ENCODE results near the gene DIO3.

The DIO3 gene

GRCh38 chr14:101584055-101584859 is 23.0 kb downstream of the DIO3 start:
- no peak for DNase-seq

- no peak for DNase-seq
These were observed 23.9 kb downstream of the DIO3 start for GRCh38 chr14:101585211-101585610.

DNA sequence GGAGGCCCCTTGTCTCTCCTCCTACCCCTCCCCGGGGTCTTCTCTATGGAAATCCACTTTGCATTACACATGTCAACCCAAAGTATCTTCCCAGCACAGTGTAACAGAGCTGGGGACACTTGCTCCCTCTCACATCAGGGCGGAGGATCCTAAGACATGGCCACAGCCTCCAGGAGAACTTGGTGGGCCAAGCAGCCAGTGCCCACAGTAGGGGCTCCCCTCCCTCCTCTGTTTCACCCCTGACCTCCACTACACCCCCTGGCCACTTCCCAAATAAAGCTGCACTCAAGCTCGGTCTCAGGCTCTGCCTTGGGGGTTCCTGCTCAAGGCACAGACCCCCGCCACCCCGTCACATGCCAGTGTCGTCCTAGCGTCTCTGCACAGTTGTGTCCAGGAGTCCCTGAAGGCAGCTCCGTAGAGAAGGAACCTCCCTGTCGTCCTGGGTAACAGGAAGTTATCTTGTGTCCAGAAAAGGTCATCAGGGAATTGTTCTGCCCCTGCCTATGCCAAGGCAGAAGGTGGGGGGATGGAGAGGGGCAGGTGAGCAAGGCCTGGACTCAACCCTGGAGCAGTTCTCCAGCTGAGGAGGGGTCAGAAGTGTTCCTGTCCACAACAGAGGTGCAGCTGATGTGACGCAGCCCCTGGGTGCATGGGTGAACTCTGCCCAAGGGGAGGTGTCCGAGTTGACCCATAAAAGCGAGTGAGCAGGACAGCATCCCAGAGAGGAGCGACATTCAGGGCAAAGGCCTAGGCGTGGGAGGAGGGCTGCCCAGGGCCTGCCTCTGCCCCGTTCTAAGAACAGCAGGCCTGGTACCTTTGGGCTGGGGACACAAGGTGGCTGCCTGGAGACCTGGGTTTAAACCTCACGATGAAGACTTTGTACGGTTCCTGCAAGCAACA is 25.5 kb downstream of the DIO3 start:
- DNase-seq, result no peak

GRCh38 chr14:101587441-101587911 is 26.2 kb downstream of the DIO3 start:
- no peak for DNase-seq

DNA sequence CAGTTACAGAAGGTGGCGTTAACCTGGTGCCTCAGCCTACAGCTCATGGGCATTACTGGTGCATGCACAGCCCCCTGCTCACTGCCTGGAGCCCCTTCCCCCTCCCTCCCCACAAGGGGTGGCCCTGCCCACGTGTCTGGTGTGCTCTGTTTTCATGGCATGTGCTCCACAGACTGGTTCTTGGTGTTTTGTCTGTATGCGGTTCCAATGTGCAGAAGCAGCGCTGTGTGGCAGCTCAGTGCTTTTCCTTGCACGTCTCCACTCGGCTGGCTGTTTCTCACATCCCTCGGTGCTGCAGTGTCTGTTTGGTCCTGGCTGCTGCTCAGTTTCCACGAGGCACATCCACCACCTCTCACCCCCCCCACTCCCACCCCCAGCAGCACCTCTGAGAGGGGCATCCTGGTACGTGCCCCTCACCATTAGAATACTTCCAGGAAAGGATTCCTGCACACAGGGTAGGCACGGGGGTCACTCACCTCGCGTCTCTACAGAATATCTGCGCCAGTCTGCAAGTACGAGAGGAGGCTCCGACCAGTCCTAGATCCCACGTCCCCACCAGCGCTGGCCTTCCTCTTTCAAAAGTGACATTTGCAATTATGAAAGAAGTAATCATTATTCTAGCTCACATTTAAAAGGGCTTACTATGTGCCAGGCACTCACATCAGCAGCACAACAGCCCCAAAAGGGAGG is 27.1 kb downstream of the DIO3 start:
- no peak for DNase-seq

GRCh38 chr14:101588990-101589389 is 27.7 kb downstream of the DIO3 start:
- DNase-seq, result no peak

DNA sequence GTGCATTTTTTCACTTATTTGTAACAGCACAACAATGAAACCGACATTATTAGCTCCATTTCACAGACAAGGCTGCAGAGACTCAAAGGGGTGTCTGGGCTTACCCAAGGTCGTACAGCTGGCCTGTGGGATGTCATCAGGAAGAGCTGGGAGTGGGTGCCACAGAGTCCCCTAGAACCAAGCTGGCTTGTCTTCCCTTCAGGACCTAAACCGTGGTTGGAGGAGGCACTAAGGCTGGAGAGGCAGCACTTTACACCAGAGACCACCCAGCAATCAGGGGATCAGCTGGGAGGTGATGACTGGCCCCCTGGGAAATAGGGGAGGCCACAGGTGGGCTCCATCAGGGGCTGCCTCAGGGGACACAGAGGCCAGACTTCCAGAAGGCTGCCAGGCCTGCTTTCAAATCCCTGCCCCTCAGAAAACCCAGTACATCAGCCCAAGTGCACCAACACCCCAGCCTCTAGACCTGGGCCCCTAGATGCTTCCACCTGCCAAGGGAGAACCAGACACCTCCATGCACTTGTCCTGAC is 28.3 kb downstream of the DIO3 start:
- no peak for DNase-seq

- DNase-seq, result no peak
These were observed 28.8 kb downstream of the DIO3 start for GRCh38 chr14:101590062-101590461.

DNA sequence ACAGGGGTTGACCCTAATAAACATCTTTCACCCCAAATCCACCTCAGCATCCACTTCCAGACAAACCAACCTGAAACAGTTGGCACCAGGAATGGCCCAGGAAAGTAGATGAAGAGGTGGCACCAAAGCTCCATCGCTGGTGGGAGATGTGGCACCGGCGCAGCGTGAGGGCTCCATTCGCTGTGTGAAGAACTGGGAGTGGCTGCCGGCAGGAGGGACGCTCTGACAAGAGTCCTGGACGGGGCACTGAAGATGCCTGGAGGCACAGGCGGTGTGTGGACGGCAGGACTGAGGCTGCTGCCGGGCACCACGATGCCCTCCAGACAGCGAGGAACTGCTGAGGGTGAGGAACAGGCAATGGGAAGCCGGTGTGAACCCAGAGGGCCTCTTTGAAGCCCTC is 29.3 kb downstream of the DIO3 start:
- DNase-seq, result no peak

DNA sequence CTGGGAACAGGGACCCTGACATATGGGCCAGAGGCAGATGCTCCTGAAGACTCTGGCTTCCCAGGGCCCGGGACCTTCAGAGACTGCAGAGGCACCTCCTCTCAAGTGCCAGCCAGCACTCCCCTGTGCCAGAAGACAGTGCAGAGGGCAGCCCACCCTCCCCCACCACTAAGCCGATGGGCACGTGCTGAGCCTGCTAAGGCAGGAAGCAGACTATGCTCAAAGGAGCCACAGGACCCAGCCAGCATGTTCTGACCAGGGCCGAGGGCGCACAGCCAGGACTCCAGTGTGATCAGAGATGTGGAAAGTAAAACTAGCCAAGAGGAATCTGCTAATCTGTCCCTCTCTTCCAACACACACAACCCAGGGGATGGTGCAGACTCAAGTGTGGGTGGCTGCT is 29.8 kb downstream of the DIO3 start:
- no peak for DNase-seq

DNA sequence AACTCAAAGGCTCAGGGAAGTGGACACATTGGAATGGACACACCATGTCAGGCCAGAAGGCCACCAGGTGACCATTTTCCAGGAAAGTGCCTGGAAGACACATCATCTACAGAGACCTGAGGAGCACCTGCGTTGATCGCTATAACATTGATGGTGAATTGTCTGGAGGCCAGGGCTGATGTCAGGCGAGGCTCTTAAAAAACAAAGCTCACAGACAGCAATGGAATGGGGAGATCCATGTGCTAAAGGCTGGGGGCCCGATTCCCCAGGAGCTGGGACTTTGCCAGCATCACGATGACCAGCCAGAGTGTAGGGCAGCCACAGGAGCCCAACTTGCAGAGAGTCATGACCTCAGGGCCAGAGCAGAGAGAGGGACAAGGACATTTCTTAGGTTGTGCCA is 30.3 kb downstream of the DIO3 start:
- no peak for DNase-seq

DNA sequence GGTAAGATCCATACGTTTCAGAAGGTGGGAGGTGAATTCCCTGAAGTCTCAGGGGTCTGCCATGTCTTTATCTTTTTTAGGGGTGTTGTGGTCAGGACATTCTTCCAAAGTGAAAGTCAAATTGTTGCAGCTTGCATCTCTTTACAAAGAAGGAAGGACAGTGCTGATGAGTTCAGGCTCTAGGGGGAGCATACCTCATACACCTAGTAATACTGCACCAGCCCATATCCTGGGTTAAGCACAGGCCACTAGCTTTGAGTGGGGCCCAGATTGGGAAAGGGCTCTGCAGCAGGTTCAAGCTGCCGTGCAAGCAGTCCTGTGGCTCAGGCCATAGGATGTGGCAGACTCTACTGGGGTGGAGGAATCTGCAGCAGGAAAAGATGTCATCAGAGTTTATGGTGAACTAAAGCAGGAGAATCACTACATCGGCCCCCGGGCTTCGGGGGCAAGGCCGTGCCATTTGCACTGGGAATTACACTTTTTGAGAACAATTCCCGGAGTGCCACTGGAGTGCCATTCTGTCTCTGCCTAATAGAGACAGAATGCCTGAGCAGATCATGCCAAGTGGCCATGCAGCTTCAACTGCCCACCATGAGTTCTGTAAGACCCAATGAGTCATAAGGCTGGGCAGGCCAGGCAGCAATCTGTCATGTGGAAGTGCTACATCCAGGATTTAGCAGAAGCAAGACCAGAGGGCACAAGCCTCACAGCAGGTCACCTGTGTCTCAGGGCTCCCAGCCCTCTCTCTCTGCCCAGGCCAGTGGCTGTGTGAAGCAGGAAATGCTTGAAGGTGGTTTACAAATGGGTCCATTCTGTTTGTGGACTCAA is 32.3 kb downstream of the DIO3 start:
- no peak for DNase-seq

GRCh38 chr14:101594511-101595148 is 33.3 kb downstream of the DIO3 start:
- no peak for DNase-seq

- DNase-seq, result no peak
These were observed 34.1 kb downstream of the DIO3 start for GRCh38 chr14:101595349-101595748.

- DNase-seq, result no peak
These were observed 34.8 kb downstream of the DIO3 start for GRCh38 chr14:101595887-101596721.

DNA sequence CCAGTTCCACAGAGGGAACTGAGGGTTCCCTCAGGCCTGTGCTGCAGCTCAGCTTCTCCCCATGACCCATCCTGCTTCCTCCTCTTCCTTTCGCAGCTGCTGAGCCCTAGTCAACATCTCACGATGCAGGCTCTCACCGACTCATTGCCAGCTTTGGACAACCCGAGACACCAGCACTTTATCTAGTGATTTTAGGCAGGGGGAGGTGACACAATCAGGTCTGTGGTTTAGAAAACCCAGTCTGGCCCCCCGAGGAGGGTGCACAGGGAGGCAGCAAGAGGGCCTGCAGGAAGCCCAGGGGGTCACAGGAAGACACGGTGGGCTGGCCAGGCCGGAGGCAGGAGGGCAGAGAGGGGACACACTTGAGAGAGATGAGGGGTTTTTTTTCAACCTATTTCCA is 35.4 kb downstream of the DIO3 start:
- DNase-seq, result no peak

DNA sequence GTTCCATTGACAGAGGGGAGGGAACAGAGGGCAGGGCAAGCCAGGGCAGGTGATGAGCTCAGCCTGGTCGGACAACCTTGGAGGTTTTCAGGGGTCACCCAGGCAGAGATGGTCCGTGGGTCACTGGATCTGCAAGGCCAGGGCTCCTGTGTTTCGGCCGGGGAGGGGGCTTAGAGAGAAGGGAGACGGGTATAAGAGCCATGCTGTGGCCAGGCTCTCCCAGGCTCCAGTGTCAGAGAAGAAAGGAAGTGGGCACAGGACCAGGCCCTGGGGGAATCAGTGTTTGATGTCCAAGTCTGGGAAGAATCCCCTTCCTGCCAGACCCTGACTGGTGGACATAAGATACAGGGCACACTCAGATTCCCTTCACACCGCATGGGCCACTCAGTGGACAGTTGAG is 36.9 kb downstream of the DIO3 start:
- no peak for DNase-seq

DNA sequence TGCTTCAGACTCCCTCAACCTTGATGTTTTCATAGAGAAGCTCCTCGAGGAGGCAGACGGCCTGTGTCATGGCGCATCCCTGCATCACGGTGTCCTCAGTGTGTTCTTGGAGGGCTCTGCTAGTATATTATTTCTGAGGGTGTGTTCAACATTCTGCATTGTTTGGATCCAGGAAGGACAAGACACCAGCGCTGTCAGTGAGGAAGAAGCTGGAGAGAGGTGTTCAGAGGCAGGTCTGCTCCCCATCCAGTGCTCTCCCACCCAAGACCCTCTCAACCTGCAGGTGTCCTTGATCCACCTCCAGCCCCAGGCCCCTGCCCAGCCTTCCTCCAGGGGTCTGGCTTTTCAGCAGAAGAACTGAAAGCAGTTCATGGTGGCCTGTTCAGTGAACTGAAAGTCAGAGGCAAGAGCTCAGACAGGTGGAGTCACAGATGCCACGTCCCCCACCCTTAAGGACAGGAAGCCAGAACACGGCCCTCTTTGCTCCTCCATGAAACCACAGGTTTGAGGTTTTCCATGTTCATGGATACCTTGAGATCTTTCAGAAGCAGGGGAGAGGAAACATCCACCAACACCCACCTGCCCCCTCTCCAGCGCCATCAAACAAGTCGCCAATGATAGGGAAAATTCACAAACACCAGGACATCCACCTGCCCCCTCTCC is 37.4 kb downstream of the DIO3 start:
- DNase-seq, result no peak

DNA sequence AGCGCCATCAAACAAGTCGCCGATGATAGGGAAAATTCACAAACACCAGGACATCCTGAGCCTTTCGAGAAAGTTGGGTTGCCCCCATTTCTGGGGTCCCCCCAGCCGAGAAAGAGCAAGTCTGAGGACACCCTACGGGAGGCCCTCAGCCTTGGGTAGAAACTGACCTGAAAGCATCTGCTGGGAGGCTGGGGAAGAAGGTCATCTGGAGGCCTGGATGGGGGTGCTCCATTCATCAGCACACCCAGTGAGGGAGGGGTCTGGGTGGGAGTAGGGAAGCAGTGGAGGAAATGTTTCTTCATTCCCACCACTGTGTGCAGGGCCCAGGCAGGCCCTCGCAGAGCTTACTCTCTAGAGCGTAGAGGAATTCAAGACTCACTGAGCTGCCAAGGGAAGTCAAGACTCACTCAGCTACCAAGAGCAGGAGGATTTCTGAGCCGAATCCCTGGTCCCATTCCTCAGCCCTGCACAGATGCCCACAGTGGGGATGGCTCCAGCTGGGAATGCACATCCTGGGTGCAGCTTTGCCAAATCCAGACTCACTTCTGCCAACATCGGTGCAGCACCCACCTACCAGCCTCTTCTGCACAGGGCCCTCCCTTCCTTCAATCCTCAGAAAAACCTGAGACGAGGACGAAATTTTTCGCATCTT is 38.1 kb downstream of the DIO3 start:
- peak; percentile 10 for DNase-seq
